Subcutaneous adipose tissue (tissue), 4 donors: ENCODE data around the gene KSR2. TPM values are rescaled to one million over a fixed set of nuclear protein-coding genes. Genes with fewer than 3 reads are reported as not detected.

ENCODE experiments used
- total RNA-seq, 4 donors: library from RNA; depleted of rRNA; stranded (reverse); fragments of >200 nt; gene quantifications; one replicate each; pipeline ENCODE4 v1.1.0, GENCODE V29; 2016
- TF ChIP-seq, protein P1 (sequence below): fragments of 450-650 bp; IDR thresholded peaks from one replicate; pipeline ENCODE4 v1.5.1; 2016; ENCODE audit warnings: low read depth, mild to moderate bottlenecking, control low read depth, antibody characterized with exemption, moderate library complexity

Gene KSR2
- total RNA-seq, 4 donors from 2014 or later, result under 0.01 TPM; not detected in 1

DNA sequence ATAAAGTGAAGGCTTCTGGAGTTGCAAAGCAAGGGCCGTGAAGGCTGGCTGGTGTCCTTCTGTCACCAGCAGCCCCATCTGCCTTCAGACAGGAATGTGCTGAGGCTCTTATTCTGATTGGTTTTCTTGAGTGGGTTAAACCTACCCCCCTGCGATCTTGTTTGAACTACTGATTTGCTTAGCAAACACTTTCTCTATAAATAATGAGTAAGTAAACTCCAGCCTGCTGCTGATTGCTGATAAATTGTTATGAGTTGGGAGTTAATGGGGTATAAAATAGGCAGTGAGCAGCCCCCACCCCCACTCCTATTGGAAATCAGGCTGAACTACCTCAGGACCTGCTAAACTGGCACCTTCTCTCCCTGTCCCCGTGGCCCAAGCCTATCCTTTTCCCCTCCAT is 461.2 kb downstream of the KSR2 start:
- TF ChIP-seq, protein P1, sequence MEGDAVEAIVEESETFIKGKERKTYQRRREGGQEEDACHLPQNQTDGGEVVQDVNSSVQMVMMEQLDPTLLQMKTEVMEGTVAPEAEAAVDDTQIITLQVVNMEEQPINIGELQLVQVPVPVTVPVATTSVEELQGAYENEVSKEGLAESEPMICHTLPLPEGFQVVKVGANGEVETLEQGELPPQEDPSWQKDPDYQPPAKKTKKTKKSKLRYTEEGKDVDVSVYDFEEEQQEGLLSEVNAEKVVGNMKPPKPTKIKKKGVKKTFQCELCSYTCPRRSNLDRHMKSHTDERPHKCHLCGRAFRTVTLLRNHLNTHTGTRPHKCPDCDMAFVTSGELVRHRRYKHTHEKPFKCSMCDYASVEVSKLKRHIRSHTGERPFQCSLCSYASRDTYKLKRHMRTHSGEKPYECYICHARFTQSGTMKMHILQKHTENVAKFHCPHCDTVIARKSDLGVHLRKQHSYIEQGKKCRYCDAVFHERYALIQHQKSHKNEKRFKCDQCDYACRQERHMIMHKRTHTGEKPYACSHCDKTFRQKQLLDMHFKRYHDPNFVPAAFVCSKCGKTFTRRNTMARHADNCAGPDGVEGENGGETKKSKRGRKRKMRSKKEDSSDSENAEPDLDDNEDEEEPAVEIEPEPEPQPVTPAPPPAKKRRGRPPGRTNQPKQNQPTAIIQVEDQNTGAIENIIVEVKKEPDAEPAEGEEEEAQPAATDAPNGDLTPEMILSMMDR, result no peak

DNA sequence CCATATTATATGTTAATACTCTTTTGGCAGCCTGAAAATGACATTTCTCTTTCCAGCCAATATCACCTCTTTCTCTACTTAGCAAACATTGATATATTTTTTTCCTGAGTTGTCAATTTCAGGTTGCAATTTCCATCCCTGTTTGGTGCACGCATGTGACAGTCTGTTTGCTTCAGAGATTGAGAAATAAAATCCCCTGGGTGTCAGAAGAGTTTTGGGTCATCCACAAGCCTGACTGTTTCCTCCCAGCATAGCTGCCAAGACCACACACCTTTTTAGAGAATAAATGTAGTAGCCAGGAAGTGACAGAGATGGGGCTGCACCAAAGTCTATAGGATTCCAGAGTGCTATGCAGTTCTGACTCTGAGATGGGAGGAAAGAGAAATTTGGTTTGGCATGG is 462.5 kb downstream of the KSR2 start:
- TF ChIP-seq, protein P1, result no peak

DNA sequence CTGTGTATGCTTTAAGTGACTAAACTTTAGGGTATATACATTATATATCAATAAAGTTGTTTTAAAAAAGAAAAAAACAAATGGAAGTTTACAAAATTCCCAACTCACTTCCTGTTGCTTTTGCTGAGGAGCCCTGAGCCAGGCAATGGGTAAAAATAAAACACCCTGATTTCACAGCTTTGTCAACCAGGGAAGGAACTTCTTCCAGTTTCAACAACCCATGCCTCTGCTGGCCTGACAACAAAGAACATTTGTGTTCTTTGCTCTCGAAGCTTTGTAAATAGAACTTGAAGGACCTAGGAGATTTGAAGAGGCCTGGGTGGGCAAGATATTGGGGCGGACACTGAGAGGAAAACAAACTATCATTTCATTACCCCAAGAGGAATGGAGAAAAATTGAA is 466.2 kb downstream of the KSR2 start:
- TF ChIP-seq, protein P1, result no peak

DNA sequence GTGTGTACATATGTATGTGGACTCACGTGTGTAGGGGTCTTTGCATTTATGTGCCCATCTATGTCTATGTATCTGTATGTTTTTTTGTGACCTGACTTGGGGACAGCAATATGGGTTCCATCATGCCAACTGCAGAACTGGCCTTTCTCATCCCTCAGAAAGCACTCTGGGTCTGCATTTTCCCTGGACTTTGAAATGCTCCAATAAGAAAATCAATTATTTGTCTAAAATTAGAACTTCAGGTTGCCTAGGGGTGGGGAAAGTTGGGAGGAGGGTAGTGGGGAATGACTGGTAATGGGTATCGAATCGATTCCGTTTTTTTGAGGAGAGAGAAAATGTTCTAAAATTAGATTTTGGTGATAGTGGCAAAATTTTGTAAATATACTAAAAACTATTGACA is 466.6 kb downstream of the KSR2 start:
- TF ChIP-seq, protein P1, result no peak

DNA sequence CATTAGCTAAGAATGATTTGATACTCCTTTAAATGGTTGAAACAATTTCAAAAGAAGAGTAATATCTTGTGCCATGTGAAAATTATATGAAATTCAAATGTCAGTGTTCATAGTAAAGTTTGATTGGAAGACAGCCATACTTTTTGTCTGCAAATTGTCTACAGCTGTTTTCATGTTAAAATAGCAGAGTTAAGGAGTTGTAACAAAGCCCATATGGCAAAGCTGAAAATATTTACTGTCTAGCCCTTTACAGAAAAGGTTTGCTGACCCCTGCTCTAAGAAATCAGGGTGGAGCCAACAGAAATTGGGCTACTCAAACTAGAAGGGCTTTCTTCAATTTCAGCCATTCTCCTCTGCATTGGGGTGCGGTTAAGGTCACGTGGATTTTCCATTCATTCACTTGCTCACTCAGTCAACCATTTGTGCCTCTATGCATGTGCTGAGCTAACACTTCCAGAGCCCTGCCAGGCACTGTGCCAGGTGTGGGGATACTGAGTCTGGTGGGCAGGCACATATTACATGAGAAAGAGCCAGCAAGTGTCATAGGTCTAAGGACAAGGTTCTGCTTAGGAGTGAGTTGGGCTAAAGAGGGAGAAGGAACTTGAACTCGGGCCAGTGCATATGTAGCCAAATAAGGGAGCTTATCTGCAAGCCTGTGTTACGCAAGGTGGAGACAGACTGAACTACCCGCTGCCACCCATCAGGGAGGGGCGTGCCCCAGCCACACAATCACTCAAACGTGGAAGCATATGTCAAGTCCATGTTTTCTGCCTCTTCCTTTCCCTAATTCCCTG is 467.5 kb downstream of the KSR2 start:
- TF ChIP-seq, protein P1, result no peak

DNA sequence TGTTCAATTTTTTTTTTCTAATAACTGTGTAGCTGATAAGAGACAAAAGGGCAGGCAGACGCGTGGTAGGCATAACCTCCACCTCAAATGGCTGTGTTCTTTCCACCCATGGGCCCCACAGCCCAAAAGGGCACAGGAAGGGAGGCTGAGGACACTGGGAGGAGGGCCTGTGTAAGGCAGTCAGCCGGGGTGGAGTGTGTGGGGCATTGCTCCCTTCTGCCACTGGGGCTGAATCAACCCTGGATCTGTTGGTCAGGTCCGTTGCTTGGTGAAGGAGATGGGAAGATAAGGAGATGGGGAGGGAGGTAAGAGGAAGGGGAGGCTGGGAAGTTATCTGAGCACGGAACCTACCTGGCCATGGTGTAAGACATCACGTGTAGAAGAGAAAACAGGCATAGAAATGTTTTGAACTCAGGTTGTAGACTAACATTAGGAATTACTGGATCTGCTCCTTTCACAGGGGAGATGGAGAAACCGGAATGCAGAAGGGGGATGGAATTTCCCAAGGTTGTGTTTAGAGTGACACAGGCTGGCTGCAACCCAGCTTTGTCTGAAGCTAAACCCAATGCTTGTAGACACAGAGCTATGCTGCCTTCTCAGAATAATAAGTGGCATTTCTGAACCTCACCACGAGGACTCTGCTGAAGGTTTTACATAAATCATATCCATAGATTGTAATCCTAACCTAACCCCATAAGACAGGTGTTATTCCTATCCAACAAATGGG is 468.9 kb downstream of the KSR2 start:
- TF ChIP-seq, protein P1, result no peak

DNA sequence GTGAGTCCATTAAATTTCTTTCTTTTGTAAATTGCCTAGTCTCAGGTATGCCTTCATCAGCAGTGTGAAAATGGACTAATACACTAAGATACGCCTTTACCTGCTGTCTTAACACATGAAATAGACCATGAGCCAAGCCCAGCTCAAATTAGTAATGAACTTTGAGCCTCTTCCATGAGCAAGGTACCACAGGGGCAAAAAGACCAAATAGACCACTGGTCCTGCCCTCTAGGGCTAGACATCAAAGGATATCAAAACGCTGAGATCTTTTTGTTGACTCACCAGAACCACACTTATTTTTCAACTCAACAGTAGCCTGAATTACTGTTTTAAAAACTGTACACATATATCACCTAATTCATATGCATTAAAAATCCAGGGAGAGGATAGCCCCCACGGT is 469.9 kb downstream of the KSR2 start:
- TF ChIP-seq, protein P1, result no peak
